GM21367 (cell line): ENCODE measurements around the gene HINFP.
A peak's percentile ranks its signal among the peaks of the same experiment; 100 is the strongest.
"Not testable (repeated sequence)": the region's sequence is repeated elsewhere in the genome, so short reads cannot be mapped to it uniquely, and the experiment has no call there.

ENCODE experiments used
- ATAC-seq: cut with Tn5 transposase; IDR thresholded peaks from one replicate; pipeline ENCODE4 v1.9.1; 2021; ENCODE audit not compliant: unreplicated experiment

The HINFP gene

GRCh38 chr11:119154178-119154577 lies 32.8 kb downstream of the HINFP start:
- ATAC-seq, result no peak

GRCh38 chr11:119155733-119156492 lies 34.5 kb downstream of the HINFP start:
- ATAC-seq, result no peak

- ATAC-seq, result no peak
Measured at GRCh38 chr11:119156496-119156895, 35.1 kb downstream of the HINFP start.

- no peak for ATAC-seq
Measured at GRCh38 chr11:119157063-119157462, 35.7 kb downstream of the HINFP start.

GRCh38 chr11:119158467-119158866 lies 37.1 kb downstream of the HINFP start:
- no peak for ATAC-seq

GRCh38 chr11:119160151-119160550 lies 38.8 kb downstream of the HINFP start:
- no peak for ATAC-seq

GRCh38 chr11:119161871-119162270 lies 40.5 kb downstream of the HINFP start:
- ATAC-seq, result no peak

- ATAC-seq, result no peak
Measured at GRCh38 chr11:119166368-119167076, 45.1 kb downstream of the HINFP start.

GRCh38 chr11:119167077-119167458 lies 45.7 kb downstream of the HINFP start:
- not testable (repeated sequence) for ATAC-seq

GRCh38 chr11:119167933-119168332 lies 46.6 kb downstream of the HINFP start:
- ATAC-seq, result no peak

GRCh38 chr11:119168471-119169281 lies 47.3 kb downstream of the HINFP start, which contains the start of gene NLRX1:
TSS of gene NLRX1 (plus strand) at chr11:119168725. CDS start at chr11:119171404, 2,679 bp downstream.
- peak; percentile 83 for ATAC-seq

GRCh38 chr11:119169282-119169719 lies 47.9 kb downstream of the HINFP start:
- peak; percentile 17 for ATAC-seq

- ATAC-seq, result no peak
Measured at GRCh38 chr11:119172513-119172912, 51.1 kb downstream of the HINFP start.

- ATAC-seq, result no peak
Measured at GRCh38 chr11:119173453-119173852, 52.1 kb downstream of the HINFP start.

- no peak for ATAC-seq
Measured at GRCh38 chr11:119175493-119176077, 54.2 kb downstream of the HINFP start.

GRCh38 chr11:119178166-119178680 lies 56.8 kb downstream of the HINFP start:
- no peak for ATAC-seq

- ATAC-seq, result no peak
Measured at GRCh38 chr11:119179342-119179741, 58.0 kb downstream of the HINFP start.

- no peak for ATAC-seq
Measured at GRCh38 chr11:119179983-119180382, 58.6 kb downstream of the HINFP start.

- ATAC-seq, result no peak
Measured at GRCh38 chr11:119180729-119181676, 59.6 kb downstream of the HINFP start.
